K562 (cell line): ENCODE measurements around the gene UIMC1. TPM values are rescaled to one million over a fixed set of nuclear protein-coding genes. Genes with fewer than 3 reads are reported as not detected.

Experiments
- ARHGAP35 ChIP-seq: fragments of 450-650 bp; IDR thresholded peaks from 2 replicates; pipeline ENCODE4 v1.6.1; 2018; ENCODE audit not compliant: partially characterized antibody
- ARID2 ChIP-seq: fragments of 450-650 bp; IDR thresholded peaks from 2 replicates; pipeline ENCODE4 v1.6.1; 2017; ENCODE audit warnings: antibody characterized with exemption, mild to moderate bottlenecking
- BHLHE40 ChIP-seq: IDR thresholded peaks from 2 replicates; pipeline ENCODE4 v1.6.1; 2011; ENCODE audit warnings: low read length, improper control_type of control experiment
- EZH2 ChIP-seq: IDR thresholded peaks from 2 replicates; pipeline ENCODE4 v1.6.1; 2012; ENCODE audit warnings: low read depth, mild to moderate bottlenecking, inconsistent platforms, low read length, borderline replicate concordance
- HOMEZ ChIP-seq: fragments of 250-450 bp; sonication (Bioruptor Pico); IDR thresholded peaks from 2 replicates; pipeline ENCODE4 v1.4.0; 2020; ENCODE audit warnings: mild to moderate bottlenecking, moderate library complexity
- MNT ChIP-seq, 2 experiments: fragments of 450-650 bp; conservative IDR thresholded peaks; 2 replicates each; pipeline ENCODE4 v1.6.1; 2017; ENCODE audit warnings: mild to moderate bottlenecking in 2 of 2, moderate library complexity in 2 of 2
- MYBL2 ChIP-seq, 2 experiments: fragments of 450-650 bp in 1 of 2; sonication (generic) in 1 of 2; formaldehyde crosslinking in 1 of 2; IDR thresholded peaks; 2 replicates each; pipeline versions ENCODE4 v1.6.1 to v1.8.1; 2017 to 2022; ENCODE audit warnings: borderline replicate concordance in 1 of 2, inconsistent platforms in 1 of 2, low read depth in 1 of 2, mild to moderate bottlenecking in 1 of 2, missing genetic modification reagents in 1 of 2, moderate library complexity in 1 of 2
- NONO ChIP-seq, 2 experiments: fragments of 200-400 bp in 1 of 2; fragments of 450-650 bp in 1 of 2; formaldehyde crosslinking in 1 of 2; IDR thresholded peaks; 2 replicates each; pipeline ENCODE4 v1.6.1; 2017; ENCODE audit warnings: low read depth in 2 of 2, mild to moderate bottlenecking in 2 of 2, moderate library complexity in 2 of 2, low read length in 1 of 2
- PRDM10 ChIP-seq: fragments of 450-650 bp; IDR thresholded peaks from 2 replicates; pipeline ENCODE4 v1.6.1; 2018; ENCODE audit not compliant: partially characterized antibody
- RBM39 ChIP-seq: fragments of 200-400 bp; formaldehyde crosslinking; optimal IDR thresholded peaks from 2 replicates; pipeline ENCODE3; 2018; ENCODE audit warnings: low read depth, low read length
- polyA plus RNA-seq, 8 experiments: library from polyadenylated mRNA; depleted of rRNA in 4 of 8; stranded (reverse) in 5 of 8; unstranded in 3 of 8; fragments of >200 nt; fragmentation: Nextera tagmentation in 2 of 8; fragmentation: Illumina TruSeq in 1 of 8; extraction: Ambion mirVana in 2 of 8; extraction: Trizol in 1 of 8; gene quantifications; 2 replicates each; pipeline versions ENCODE4 v1.2.1 to v1.2.3, GENCODE V29; 2011 to 2014; ENCODE audit warnings: inconsistent platforms in 1 of 8, missing spikeins in 1 of 8
- total RNA-seq, 7 experiments: library from RNA; depleted of rRNA in 6 of 7; stranded (reverse); fragments of >200 nt in 6 of 7; fragmentation: Illumina TruSeq in 2 of 7; extraction: Trizol in 2 of 7; gene quantifications; 2 replicates each; pipeline versions ENCODE4 v1.2.1 to v1.2.3, GENCODE V29; 2011 to 2021; ENCODE audit warnings: low replicate concordance in 1 of 7

The UIMC1 gene
- total and polyA plus RNA-seq, 9 of the 15 experiments (the other 6 are each of a cell fraction or from before 2014, with no cell fraction given), result 14.9 to 51.7 (median 36.8) TPM

- TF ChIP-seq PRDM10 (no peak), BHLHE40 (no peak), HOMEZ (CRISPR knock-in tag) (no peak), EZH2 (no peak), MNT (conservative IDR thresholded peaks at IDR 0.05) (no peak), RBM39 (no peak), NONO (IDR thresholded peaks at IDR 0.05; ENCODE audit: low read depth in 2 of 2, low read length in 1 of 2) (no peak), MYBL2 (IDR thresholded peaks at IDR 0.05; ENCODE audit: low read depth) (no peak), MYBL2 (CRISPR knock-in tag; IDR thresholded peaks at IDR 0.05; ENCODE audit: borderline replicate concordance) (no peak), ARHGAP35 (no peak), ARID2 (no peak)
Measured at GRCh38 chr5:176881816-176882566, 124.6 kb downstream of the UIMC1 start (continued).
